Measurements from ENCODE around the gene AKAP5. TPM values are rescaled to one million over a fixed set of nuclear protein-coding genes. Genes with fewer than 3 reads are reported as not detected.

AKAP5 gene
- polyA plus RNA-seq, 1 of the 3 experiments (the other 2 are of a cell fraction), result 0.28 TPM

- 93% methylated on average over 2 of the region's 2 CpGs for WGBS (ENCODE audit: low lambda C conversion rate)
- Histone ChIP-seq H3K9me2 (no peaks in the 10 kb centered on the region), H3K36me3 (replicated peaks in 1 of 2; ENCODE audit: control insufficient read depth in 1 of 2, insufficient read depth in 2 of 2, low read length in 1 of 2) (peaks cover 17 to 30% of the 10 kb centered on the region in 2 experiments), H3K9me3 (no peaks in the 10 kb centered on the region), H4K20me1 (ENCODE audit: insufficient read depth) (no peaks in the 10 kb centered on the region), H3K4me1 (ENCODE audit: control insufficient read depth in 1 of 2, insufficient read depth in 2 of 2, low read depth in 1 of 2, low read length in 1 of 2) (peaks cover 7 to 10% of the 10 kb centered on the region in 2 experiments; a peak in 3 of 4 replicates), H3K9ac (no peak overlapping the region), H2AFZ (ENCODE audit: low read depth) (no peak overlapping the region), H3K4me2 (no peak overlapping the region), H3K27me3 (ENCODE audit: insufficient read depth) (no peaks in the 10 kb centered on the region), H3K79me2 (ENCODE audit: insufficient read depth) (no peaks in the 10 kb centered on the region), H3F3A (replicated peaks; ENCODE audit: insufficient read depth) (peaks cover 9% of the 10 kb centered on the region), H3K4me3 (ENCODE audit: low read depth in 2 of 2, low read length in 1 of 2) (no peak overlapping the region), H3K27ac (ENCODE audit: low read depth in 2 of 2, low read length in 1 of 2) (no peak overlapping the region)
- DNase-seq, result no peak
- CTCF ChIA-PET, result interaction anchor here (3.3 kb wide), 1 partner anchor 20 kb away, joined by 19 read pairs; no protein-coding TSS in a partner anchor
- POLR2A ChIA-PET, result no interaction called here
- TF ChIP-seq USF1 (IDR thresholded peaks at IDR 0.05; ENCODE audit: borderline replicate concordance, low read depth) (no peak), FOXJ3 (CRISPR knock-in tag; IDR thresholded peaks at IDR 0.05) (no peak), MXI1 (IDR thresholded peaks at IDR 0.05; ENCODE audit: low read depth, low read length) (no peak), FOXM1 (IDR thresholded peaks at IDR 0.05; ENCODE audit: low read depth) (no peak), YY1 (IDR thresholded peaks at IDR 0.05; ENCODE audit: low read depth) (no peak), CTCF (IDR thresholded peaks at IDR 0.05) (no peak), SMC3 (IDR thresholded peaks at IDR 0.05; ENCODE audit: low read depth, low read length) (no peak), RAD21 (IDR thresholded peaks at IDR 0.05; ENCODE audit: low read length) (no peak), IRF3 (IDR thresholded peaks at IDR 0.05; ENCODE audit: low read depth, low read length) (no peak)
Observed at GRCh38 chr14:64450255-64450654, 15.0 kb upstream of the AKAP5 start.

GRCh38 chr14:64454671-64455070, 10.6 kb upstream of the AKAP5 start:
- H3K9me3 ChIP-seq, result no peaks in the 10 kb centered on the region
- WGBS (ENCODE audit: low lambda C conversion rate), result 95% methylated on average over 10 of the region's 10 CpGs
- H2AFZ ChIP-seq (ENCODE audit: low read depth), result no peak overlapping the region
- H4K20me1 ChIP-seq (ENCODE audit: insufficient read depth), result no peaks in the 10 kb centered on the region
- TF ChIP-seq NRF1 (IDR thresholded peaks at IDR 0.05; ENCODE audit: low read depth, low read length) (no peak), IRF3 (IDR thresholded peaks at IDR 0.05; ENCODE audit: low read depth, low read length) (no peak), GABPA (IDR thresholded peaks at IDR 0.05; ENCODE audit: low read depth) (no peak), FOSL2 (IDR thresholded peaks at IDR 0.05; ENCODE audit: borderline replicate concordance, low read depth) (no peak), FOXJ3 (CRISPR knock-in tag; IDR thresholded peaks at IDR 0.05) (no peak), TAF1 (IDR thresholded peaks at IDR 0.05; ENCODE audit: borderline replicate concordance, low read depth, low read length) (no peak), RXRA (IDR thresholded peaks at IDR 0.05; ENCODE audit: borderline replicate concordance, low read depth) (no peak), RFX5 (IDR thresholded peaks at IDR 0.05; ENCODE audit: low read length) (no peak), SMC3 (IDR thresholded peaks at IDR 0.05; ENCODE audit: low read depth, low read length) (no peak), EZH2phosphoT487 (IDR thresholded peaks at IDR 0.05; ENCODE audit: borderline replicate concordance, low read depth) (no peak), TEAD4 (IDR thresholded peaks at IDR 0.05; ENCODE audit: borderline replicate concordance, insufficient read depth) (no peak)
- no peak overlapping the region for H3K4me3 ChIP-seq (ENCODE audit: low read depth in 2 of 2, low read length in 1 of 2)
- H3K27me3 ChIP-seq (ENCODE audit: insufficient read depth), result no peaks in the 10 kb centered on the region
- H3K9me2 ChIP-seq, result no peaks in the 10 kb centered on the region
- H3F3A ChIP-seq (replicated peaks; ENCODE audit: insufficient read depth), result peaks cover 4% of the 10 kb centered on the region
- CTCF ChIA-PET, result interaction anchor here (1.3 to 1.5 kb wide), 2 partner anchors 11 to 25 kb away, joined by 3 to 5 read pairs; partner anchors contain the start of gene AKAP5
- POLR2A ChIA-PET, result no interaction called here
- H3K4me2 ChIP-seq, result no peak overlapping the region
- DNase-seq, result no peak
- H3K4me1 ChIP-seq (ENCODE audit: control insufficient read depth in 1 of 2, insufficient read depth in 2 of 2, low read depth in 1 of 2, low read length in 1 of 2), result no peaks in the 10 kb centered on the region
- H3K36me3 ChIP-seq (replicated peaks in 1 of 2; ENCODE audit: control insufficient read depth in 1 of 2, insufficient read depth in 2 of 2, low read length in 1 of 2), result peaks cover 39 to 42% of the 10 kb centered on the region in 2 experiments
- H3K27ac ChIP-seq (ENCODE audit: low read depth in 2 of 2, low read length in 1 of 2), result no peak overlapping the region
- no peaks in the 10 kb centered on the region for H3K79me2 ChIP-seq (ENCODE audit: insufficient read depth)
- no peak overlapping the region for H3K9ac ChIP-seq
